ENCODE results near the gene TWSG1.
"Not testable (repeated sequence)": the region's sequence is repeated elsewhere in the genome, so short reads cannot be mapped to it uniquely, and the experiment has no call there.

The TWSG1 gene

DNA sequence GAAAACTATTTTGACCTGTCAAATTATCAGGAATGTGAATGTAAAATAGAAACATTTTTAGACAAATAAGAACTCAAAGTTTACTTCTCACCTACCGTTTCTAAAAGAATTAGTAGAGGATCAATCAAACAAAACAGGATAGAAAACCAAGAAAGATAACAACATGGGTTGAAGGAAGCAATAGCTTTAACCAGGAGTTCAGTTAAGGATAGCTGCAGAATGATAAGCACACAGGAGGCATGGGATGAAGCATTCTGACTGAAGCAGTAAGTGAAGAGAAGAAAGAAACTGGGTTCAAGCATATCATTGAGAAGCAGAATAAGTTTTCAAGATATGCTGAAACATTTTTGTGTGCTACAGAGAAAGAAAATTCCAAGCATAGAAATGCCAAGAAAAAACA lies 52.3 kb downstream of the TWSG1 start:
- no peak for DNase-seq (ENCODE audit: low read depth in 3 of 3, low spot score in 1 of 3)

GRCh38 chr18:9387891-9388290 lies 53.3 kb downstream of the TWSG1 start:
- DNase-seq (ENCODE audit: low read depth in 3 of 3, low spot score in 1 of 3), result no peak

DNA sequence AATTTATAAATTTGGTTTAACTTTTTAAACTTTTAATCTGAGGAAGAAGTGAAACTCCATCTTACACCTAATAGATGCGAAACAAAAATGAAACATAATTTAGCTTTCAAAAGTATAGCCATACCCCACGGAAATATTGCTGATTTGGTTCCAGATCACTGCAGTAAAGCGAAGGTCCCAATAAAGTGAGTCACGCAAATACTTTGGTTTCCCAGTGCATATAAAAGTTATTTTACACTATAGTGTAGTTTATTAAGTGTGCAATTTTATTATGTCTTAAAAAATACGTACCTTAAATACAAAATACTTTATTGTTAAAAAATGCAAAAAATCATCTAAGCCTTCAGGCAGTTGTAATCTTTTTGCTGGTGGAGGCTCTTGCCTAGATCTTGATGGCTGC lies 55.1 kb downstream of the TWSG1 start:
- no peak for DNase-seq (ENCODE audit: low read depth in 3 of 3, low spot score in 1 of 3)

GRCh38 chr18:9392726-9393125 lies 58.2 kb downstream of the TWSG1 start:
- DNase-seq (ENCODE audit: low read depth in 3 of 3, low spot score in 1 of 3), result no peak

GRCh38 chr18:9394046-9394445 lies 59.5 kb downstream of the TWSG1 start:
- no peak for DNase-seq (ENCODE audit: low read depth in 3 of 3, low spot score in 1 of 3)

DNA sequence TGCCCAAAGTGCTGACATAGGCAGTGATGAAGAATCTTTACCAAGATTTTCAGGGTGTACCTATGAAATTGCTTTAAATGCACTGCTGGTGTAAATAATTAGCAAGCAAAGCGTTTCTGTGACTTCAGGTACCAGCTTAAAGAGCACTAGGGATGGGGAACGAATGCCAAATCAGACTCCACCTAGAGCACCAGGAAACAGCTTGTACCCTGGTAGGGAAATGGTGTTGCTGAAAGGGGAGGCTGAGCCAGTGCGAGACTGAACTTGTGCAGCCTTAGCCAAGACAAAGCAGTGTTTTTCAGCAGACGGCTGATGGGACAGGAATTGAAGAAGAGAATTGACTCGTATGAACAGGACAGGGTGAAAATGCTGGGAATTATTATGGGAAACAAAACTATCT lies 65.6 kb downstream of the TWSG1 start:
- no peak for DNase-seq (ENCODE audit: low read depth in 3 of 3, low spot score in 1 of 3)

DNA sequence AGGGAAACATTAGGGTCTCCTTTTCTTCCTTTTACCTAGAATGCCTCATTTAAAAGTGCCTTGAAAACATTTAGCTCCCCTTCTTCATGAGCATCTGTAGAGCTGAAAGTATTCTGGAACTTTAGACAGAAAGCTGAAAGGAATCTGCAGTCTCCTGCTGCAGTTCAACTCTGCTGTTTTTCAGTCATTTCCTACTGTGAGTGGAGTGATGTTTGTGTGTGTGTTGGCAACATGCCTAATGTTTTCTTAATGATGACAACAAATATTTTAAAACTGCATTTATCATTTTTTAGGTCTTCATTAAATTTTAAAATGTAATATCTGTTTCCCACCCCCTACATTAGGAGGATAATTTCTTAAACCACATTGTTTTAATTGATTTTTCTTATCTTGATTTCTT lies 66.6 kb downstream of the TWSG1 start:
- no peak for DNase-seq (ENCODE audit: low read depth in 3 of 3, low spot score in 1 of 3)

GRCh38 chr18:9402358-9403007 lies 67.9 kb downstream of the TWSG1 start:
- not testable (repeated sequence) for DNase-seq (ENCODE audit: low read depth in 3 of 3, low spot score in 1 of 3)

- DNase-seq (ENCODE audit: low read depth in 3 of 3, low spot score in 1 of 3), result no peak
These were observed 69.4 kb downstream of the TWSG1 start for GRCh38 chr18:9403795-9404564.

GRCh38 chr18:9404565-9405060 lies 70.0 kb downstream of the TWSG1 start:
- peak in 1 of 3 donors; percentile 12 for DNase-seq (ENCODE audit: low read depth in 3 of 3, low spot score in 1 of 3)

DNA sequence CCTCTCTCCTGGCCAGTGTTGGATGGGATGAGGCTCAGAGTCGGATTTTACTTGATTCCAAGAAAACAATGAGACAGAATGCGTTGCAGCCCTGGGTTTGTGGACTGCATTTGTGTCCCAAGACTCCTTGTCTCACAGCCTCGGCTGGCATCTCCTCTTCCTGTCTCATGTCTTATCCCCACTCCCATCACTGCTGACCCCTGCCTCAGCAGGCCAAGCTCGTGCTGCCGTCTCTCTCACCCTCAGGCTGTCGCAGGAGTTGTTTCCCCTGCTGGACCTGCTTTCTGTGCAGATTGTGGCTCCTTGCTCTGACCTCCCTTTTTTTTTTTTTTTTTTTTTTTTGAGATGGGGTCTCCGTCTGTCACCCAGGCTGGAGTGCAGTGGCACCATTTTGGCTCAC lies 70.6 kb downstream of the TWSG1 start:
- no peak for DNase-seq (ENCODE audit: low read depth in 3 of 3, low spot score in 1 of 3)

DNA sequence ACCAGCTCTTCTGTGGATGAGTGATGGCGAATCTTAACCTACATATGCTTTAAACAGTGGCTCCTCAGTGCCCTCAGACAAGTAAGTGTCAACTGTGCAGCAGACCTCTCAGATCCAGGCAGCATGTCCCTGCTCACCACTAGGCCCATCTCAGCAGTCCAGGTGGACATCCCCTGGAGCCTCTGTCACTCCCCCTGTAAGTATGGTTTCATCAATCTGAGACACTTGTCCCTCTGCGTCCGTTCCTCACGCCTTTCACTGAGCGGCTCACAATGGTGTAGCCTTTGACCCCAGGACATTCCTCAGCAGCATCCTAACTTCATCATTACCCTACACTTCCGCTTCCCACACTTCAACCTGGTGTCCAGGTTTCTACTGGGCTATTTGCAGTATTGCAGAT lies 71.4 kb downstream of the TWSG1 start:
- no peak for DNase-seq (ENCODE audit: low read depth in 3 of 3, low spot score in 1 of 3)

- DNase-seq (ENCODE audit: low read depth in 3 of 3, low spot score in 1 of 3), result no peak
These were observed 75.9 kb downstream of the TWSG1 start for GRCh38 chr18:9410515-9410914.

DNA sequence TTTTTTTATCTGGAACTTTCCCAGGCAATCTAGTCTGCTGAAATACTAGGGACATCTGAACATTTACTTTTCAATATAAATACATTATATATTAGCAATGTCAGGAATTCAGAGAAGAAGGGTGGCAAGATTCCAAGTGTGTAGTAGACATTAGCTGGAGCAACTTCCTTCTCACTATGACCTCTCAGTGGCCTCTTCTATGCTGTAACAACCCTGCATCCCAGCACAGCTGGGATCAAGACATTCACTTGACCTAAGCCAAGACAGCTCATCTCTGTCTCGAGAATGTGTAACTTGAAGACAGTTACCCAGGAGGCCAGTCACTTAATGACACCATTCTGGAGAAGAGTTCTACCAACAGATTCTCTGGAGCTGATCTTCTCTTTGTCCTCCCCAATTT lies 79.0 kb downstream of the TWSG1 start:
- no peak for DNase-seq (ENCODE audit: low read depth in 3 of 3, low spot score in 1 of 3)

GRCh38 chr18:9416563-9417072 lies 82.0 kb downstream of the TWSG1 start:
- no peak for DNase-seq (ENCODE audit: low read depth in 3 of 3, low spot score in 1 of 3)

DNA sequence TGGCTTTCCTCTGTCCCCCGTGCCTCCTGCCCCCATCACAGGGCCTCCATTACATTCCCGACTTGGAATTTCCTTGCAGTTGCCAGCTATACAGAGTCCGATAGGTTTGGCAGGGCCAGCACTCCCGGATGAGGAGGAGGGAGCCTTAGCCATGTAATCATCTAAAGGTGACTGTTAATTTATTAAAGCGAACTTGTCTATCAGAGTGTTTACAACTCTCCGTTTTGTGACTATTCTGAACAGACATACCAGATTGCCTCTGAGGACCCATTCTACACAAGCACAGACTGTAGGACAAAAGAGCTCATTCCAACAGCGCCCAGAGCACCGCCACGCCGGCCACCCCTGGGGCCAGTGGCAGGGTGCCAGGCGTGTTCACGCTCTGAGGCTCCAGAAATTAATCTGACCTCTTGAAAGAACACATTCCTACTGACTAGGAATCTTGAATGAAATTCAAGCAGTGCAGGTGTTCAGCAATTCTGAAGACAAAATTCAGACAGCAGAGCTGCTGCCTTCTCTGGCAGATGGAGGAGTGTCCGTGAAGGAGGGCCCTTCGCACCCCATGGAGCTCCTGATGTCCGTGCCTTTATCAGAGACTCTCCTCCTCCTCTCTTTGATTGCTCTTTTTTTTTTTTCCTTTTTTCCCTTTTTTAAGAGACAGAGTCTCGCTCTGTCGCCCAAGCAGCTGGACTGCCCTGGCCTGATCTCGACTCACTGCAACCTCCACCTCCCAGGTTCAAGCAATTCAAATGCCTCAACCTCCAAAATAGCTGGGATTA lies 82.7 kb downstream of the TWSG1 start:
- DNase-seq (ENCODE audit: low read depth in 3 of 3, low spot score in 1 of 3), result no peak

DNA sequence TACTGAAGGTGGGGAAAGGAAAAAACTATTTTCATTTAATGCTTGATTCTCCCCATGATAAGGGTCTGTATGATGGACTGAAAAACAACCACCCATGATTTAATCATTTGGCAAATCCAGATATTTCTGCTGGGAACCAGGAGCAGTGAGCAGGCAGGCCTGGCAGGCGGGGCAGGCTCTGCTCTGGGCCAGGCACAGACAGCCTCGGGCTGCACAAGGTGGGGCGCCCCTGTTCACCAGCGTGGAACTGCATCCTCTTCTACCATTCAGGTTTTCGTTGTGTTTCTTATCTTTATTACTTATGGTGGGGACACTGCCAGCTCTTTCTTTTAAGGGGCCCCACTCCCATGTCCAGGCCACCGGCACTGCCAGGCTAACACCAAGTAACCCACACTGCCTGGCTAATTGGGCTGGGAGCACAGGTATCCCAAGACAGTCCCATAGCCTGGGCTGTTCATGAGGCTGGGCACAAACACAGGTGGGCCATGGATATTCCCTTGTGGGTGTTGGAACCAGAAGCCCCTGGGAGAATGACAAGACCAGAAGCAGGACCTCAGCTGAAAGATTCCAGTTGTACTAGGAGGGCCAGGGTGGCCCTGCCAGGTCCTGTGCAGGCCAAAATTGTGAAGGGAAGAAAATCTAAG lies 83.6 kb downstream of the TWSG1 start:
- DNase-seq (ENCODE audit: low read depth in 3 of 3, low spot score in 1 of 3), result no peak

DNA sequence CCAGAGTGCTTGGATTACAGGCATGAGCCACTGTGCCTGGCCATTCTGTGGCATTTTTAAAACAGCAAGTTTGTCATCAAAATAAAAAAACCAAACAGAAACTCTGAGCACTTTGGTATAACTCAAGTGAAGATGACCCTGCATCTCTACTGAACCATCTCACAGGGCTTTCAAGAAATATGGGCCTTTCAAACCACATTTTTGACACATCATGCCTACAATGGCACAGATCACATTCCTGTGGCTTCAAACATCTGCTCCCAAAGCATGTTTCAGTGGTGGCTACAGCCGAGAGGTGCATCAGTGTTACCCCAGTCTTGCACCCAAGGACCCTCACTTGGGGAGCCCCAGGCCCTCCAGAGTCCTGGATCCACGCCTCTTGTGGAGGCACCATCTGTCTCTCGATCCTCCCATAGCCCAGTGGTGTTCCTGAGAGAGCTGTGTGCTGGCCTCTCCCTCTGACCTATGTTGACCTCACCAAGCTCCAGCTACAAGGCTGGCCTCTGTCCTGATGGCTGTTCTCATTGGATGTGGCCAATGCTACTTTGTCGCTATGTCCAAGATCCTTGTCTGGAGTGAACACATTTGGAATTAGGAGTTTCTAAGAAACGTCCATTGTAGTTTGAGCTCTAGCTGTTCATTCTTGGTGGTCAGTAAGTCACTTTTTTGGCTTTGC lies 85.5 kb downstream of the TWSG1 start:
- no peak for DNase-seq (ENCODE audit: low read depth in 3 of 3, low spot score in 1 of 3)

DNA sequence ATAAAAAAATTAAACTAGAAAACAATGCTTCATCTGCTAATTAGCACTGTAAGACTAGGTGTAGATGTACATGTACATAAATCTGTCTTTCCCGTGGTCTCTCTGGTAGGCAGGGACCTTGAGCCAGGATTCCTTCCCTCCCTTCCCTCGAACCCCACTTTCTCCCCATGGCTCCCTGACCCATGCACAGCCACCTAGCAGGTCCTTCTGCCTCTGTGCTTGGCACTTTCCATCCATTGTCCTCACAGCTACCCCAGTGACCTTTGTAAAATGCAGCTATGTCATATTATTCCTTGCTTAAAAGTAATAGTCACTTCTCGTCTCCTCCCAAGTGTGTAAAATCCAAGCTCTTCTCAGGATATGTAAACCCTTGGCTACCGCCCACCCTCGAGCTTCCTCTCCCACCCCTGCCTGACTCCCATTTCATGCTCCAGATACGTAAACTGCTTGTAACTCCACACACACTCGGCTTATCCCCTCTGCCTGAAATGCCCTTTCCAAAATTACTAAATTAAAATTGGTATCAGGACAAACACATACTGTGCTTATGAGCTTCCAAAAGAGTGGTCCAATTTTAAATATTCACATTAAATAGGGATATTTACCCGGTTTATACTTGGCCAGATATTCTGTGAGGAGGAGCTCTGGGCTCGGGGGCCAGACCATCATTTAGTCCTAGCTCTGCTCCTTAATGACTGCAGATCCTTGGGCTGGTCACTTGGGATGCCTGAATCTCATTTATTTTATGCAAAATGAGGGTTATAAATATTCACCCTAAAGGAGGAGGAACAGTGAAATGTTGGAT lies 86.7 kb downstream of the TWSG1 start:
- no peak for DNase-seq (ENCODE audit: low read depth in 3 of 3, low spot score in 1 of 3)

GRCh38 chr18:9421901-9422327 lies 87.3 kb downstream of the TWSG1 start:
- DNase-seq (ENCODE audit: low read depth in 3 of 3, low spot score in 1 of 3), result no peak

Data from stimulated activated CD4-positive, alpha-beta T cell treated with anti-CD3 and anti-CD28 coated beads, TNF-alpha, amount 100 ng/mL, for 1 hour (primary cell).